H9 (cell line): ENCODE results near the gene SLC7A9. TPM values are rescaled to one million over a fixed set of nuclear protein-coding genes. Genes with fewer than 3 reads are reported as not detected.
"Not testable (repeated sequence)": the region's sequence is repeated elsewhere in the genome, so short reads cannot be mapped to it uniquely, and the experiment has no call there.

Experiments used
- DNase-seq: peaks from one replicate; pipeline ENCODE4 v3.0.0-alpha.2; 2017
- H2AFZ ChIP-seq: one replicate; pipeline ENCODE4 v1.6.1; 2013; ENCODE audit warnings: mild to moderate bottlenecking, low read length, control low read depth, moderate library complexity
- H2AK5ac ChIP-seq: 2 replicates; pipeline ENCODE4 v1.6.1; 2013; ENCODE audit warnings: low read length, control low read depth, mixed read lengths; ENCODE audit not compliant: insufficient read length
- H2BK120ac ChIP-seq: one replicate; pipeline ENCODE4 v1.6.1; 2013; ENCODE audit warnings: low read depth, mild to moderate bottlenecking, low read length, control low read depth, inconsistent platforms; ENCODE audit not compliant: poor library complexity, severe bottlenecking
- H2BK12ac ChIP-seq: 2 replicates; pipeline ENCODE4 v1.6.1; 2013; ENCODE audit warnings: low read length, control low read depth, mixed read lengths, low read depth; ENCODE audit not compliant: insufficient read length
- H2BK15ac ChIP-seq: 2 replicates; pipeline ENCODE4 v1.6.1; 2013; ENCODE audit warnings: low read depth, low read length, control low read depth
- H2BK20ac ChIP-seq: one replicate; pipeline ENCODE4 v1.6.1; 2013; ENCODE audit warnings: low read depth, mild to moderate bottlenecking, low read length, control low read depth, inconsistent platforms; ENCODE audit not compliant: poor library complexity, severe bottlenecking
- H2BK5ac ChIP-seq: 2 replicates; pipeline ENCODE4 v1.6.1; 2013; ENCODE audit warnings: low read length, control low read depth, mixed read lengths; ENCODE audit not compliant: insufficient read length
- H3K14ac ChIP-seq: 2 replicates; pipeline ENCODE4 v1.6.1; 2013; ENCODE audit warnings: low read length, control low read depth; ENCODE audit not compliant: insufficient read depth
- H3K18ac ChIP-seq: 2 replicates; pipeline ENCODE4 v1.6.1; 2013; ENCODE audit warnings: low read depth, mild to moderate bottlenecking, mixed read lengths, low read length, control low read depth; ENCODE audit not compliant: insufficient read length
- H3K23ac ChIP-seq: 2 replicates; pipeline ENCODE4 v1.6.1; 2013; ENCODE audit warnings: low read length, control low read depth, mixed read lengths, low read depth; ENCODE audit not compliant: insufficient read length
- H3K23me2 ChIP-seq: 2 replicates; pipeline ENCODE4 v1.6.1; 2013; ENCODE audit warnings: low read depth, mild to moderate bottlenecking, mixed read lengths, low read length, control low read depth; ENCODE audit not compliant: insufficient read length, poor library complexity, severe bottlenecking
- H3K27ac ChIP-seq: 2 replicates; pipeline ENCODE4 v1.5.1; 2013; ENCODE audit warnings: low read length, control low read depth, mixed read lengths, low read depth; ENCODE audit not compliant: insufficient read length
- H3K27me3 ChIP-seq: 2 replicates; pipeline ENCODE4 v1.6.1; 2013; ENCODE audit warnings: low read length, control low read depth, inconsistent platforms; ENCODE audit not compliant: insufficient read depth
- H3K4ac ChIP-seq: 2 replicates; pipeline ENCODE4 v1.6.1; 2013; ENCODE audit warnings: low read depth, mild to moderate bottlenecking, control low read depth, inconsistent platforms, low read length, moderate library complexity
- H3K4me1 ChIP-seq: 2 replicates; pipeline ENCODE4 v1.6.1; 2013; ENCODE audit warnings: low read length, control low read depth, inconsistent platforms; ENCODE audit not compliant: insufficient read depth
- H3K4me2 ChIP-seq: 2 replicates; pipeline ENCODE4 v1.6.1; 2013; ENCODE audit warnings: low read length, control low read depth, mixed read lengths; ENCODE audit not compliant: insufficient read length, insufficient read depth
- H3K56ac ChIP-seq: 2 replicates; pipeline ENCODE4 v1.6.1; 2013; ENCODE audit warnings: low read depth, mild to moderate bottlenecking, mixed read lengths, low read length, control low read depth; ENCODE audit not compliant: insufficient read length
- H3K79me1 ChIP-seq: 2 replicates; pipeline ENCODE4 v1.6.1; 2013; ENCODE audit warnings: low read depth, mild to moderate bottlenecking, moderate library complexity, low read length, control low read depth, inconsistent platforms; ENCODE audit not compliant: insufficient read depth, poor library complexity, severe bottlenecking
- H3K79me2 ChIP-seq: 2 replicates; pipeline ENCODE4 v1.6.1; 2013; ENCODE audit warnings: low read length, control low read depth, inconsistent platforms; ENCODE audit not compliant: insufficient read depth
- H3K9ac ChIP-seq: 2 replicates; pipeline ENCODE4 v1.6.1; 2013; ENCODE audit warnings: low read length, control low read depth, mixed read lengths; ENCODE audit not compliant: insufficient read length; ENCODE audit errors: extremely low read depth
- H3K9me3 ChIP-seq: one replicate; pipeline ENCODE4 v1.6.1; 2013; ENCODE audit warnings: low read depth, low read length, inconsistent platforms; ENCODE audit not compliant: control insufficient read depth
- H3T11ph ChIP-seq: one replicate; pipeline ENCODE4 v1.6.1; 2013; ENCODE audit warnings: mild to moderate bottlenecking, low read length, control low read depth, inconsistent platforms
- H4K20me1 ChIP-seq: one replicate; pipeline ENCODE4 v1.6.1; 2013; ENCODE audit not compliant: control insufficient read depth, insufficient read length, insufficient read depth
- H4K5ac ChIP-seq: 2 replicates; pipeline ENCODE4 v1.6.1; 2013; ENCODE audit warnings: low read depth, mild to moderate bottlenecking, mixed read lengths, low read length, control low read depth; ENCODE audit not compliant: insufficient read length
- H4K8ac ChIP-seq: replicated peaks from 2 replicates; pipeline ENCODE4 v1.6.1; 2013; ENCODE audit warnings: low read length, control low read depth, mixed read lengths, low read depth; ENCODE audit not compliant: insufficient read length
- H4K91ac ChIP-seq: 2 replicates; pipeline ENCODE4 v1.6.1; 2013; ENCODE audit warnings: low read depth, mild to moderate bottlenecking, moderate library complexity, mixed read lengths, low read length, control low read depth; ENCODE audit not compliant: insufficient read length
- H3K27ac Mint-ChIP-seq, 3 experiments: 2 replicates in 2 of 3; 3 replicates in 1 of 3; pipeline ENCODE4 v1.8.0; 2020 to 2021; ENCODE audit warnings: mixed read lengths in 3 of 3, mild to moderate bottlenecking in 1 of 3, moderate library complexity in 1 of 3
- H3K27me3 Mint-ChIP-seq: 2 replicates; pipeline ENCODE4 v1.8.0; 2021; ENCODE audit warnings: low read depth, mild to moderate bottlenecking, moderate library complexity, mixed read lengths
- H3K36me3 Mint-ChIP-seq, 3 experiments: 2 replicates in 2 of 3; 3 replicates in 1 of 3; pipeline ENCODE4 v1.8.0; 2020 to 2021; ENCODE audit warnings: low read depth in 3 of 3, mixed read lengths in 3 of 3; ENCODE audit not compliant: insufficient read depth in 1 of 3
- H3K4me1 Mint-ChIP-seq, 2 experiments: 2 replicates each; pipeline ENCODE4 v1.8.0; 2020; ENCODE audit warnings: mixed read lengths in 2 of 2
- H3K4me3 Mint-ChIP-seq, 2 experiments: 2 replicates in 1 of 2; 3 replicates in 1 of 2; pipeline ENCODE4 v1.8.0; 2020 to 2021; ENCODE audit warnings: mild to moderate bottlenecking in 2 of 2, mixed read lengths in 2 of 2, moderate library complexity in 1 of 2
- H3K9me3 Mint-ChIP-seq, 2 experiments: 2 replicates in 1 of 2; 3 replicates in 1 of 2; pipeline ENCODE4 v1.8.0; 2020; ENCODE audit warnings: mild to moderate bottlenecking in 2 of 2, mixed read lengths in 2 of 2, moderate library complexity in 1 of 2
- CTCF ChIP-seq: fragments of 200-600 bp; sonication (generic); conservative IDR thresholded peaks from 3 replicates; pipeline ENCODE4 v1.8.0; 2021; ENCODE audit warnings: antibody characterized with exemption, mild to moderate bottlenecking
- WGBS: extraction: QIAGEN DNeasy Blood & Tissue Kit; methylation state at CpG from one replicate; pipeline ENCODE4 v1.1.7; 2013; ENCODE audit warnings: missing lambda C conversion rate, low lambda C conversion rate, mixed read lengths; ENCODE audit not compliant: insufficient read length; ENCODE audit errors: extremely low coverage; 5-methylcytosine and 5-hydroxymethylcytosine counted together
- total RNA-seq: library from RNA; stranded (reverse); gene quantifications from 2 replicates; pipeline ENCODE4 v1.2.1, GENCODE V29; 2021

Gene SLC7A9
- total RNA-seq, 1 experiment from 2014 or later = not detected

- Histone ChIP-seq H4K8ac (no peak overlapping the region), H2BK12ac (no peak overlapping the region), H2BK15ac (no peak overlapping the region), H2BK20ac (no peak overlapping the region), H3K23me2 (no peaks in the 10 kb centered on the region), H3K4me1 (no peaks in the 10 kb centered on the region; the same call in 1 of the 2 replicates), H3K4ac (no peak overlapping the region), H3K79me1 (no peaks in the 10 kb centered on the region), H2BK120ac (no peak overlapping the region), H4K20me1 (no peaks in the 10 kb centered on the region), H3T11ph (no peak overlapping the region), H3K9ac (no peak overlapping the region), H2AFZ (no peak overlapping the region), H3K79me2 (no peaks in the 10 kb centered on the region), H3K23ac (no peak overlapping the region), H4K5ac (no peak overlapping the region), H3K9me3 (no peaks in the 10 kb centered on the region), H2AK5ac (no peak overlapping the region), H3K14ac (no peak overlapping the region), H3K18ac (no peak overlapping the region), H2BK5ac (no peak overlapping the region), H3K27ac (no peak overlapping the region), H3K4me2 (no peak overlapping the region), H3K56ac (no peak overlapping the region), H3K27me3 (no peaks in the 10 kb centered on the region), H4K91ac (no peak overlapping the region)
- Mint-ChIP-seq H3K9me3 (no peaks in the 10 kb centered on the region), H3K27me3 (no peaks in the 10 kb centered on the region), H3K27ac (no peak overlapping the region), H3K4me1 (peaks cover 9 to 17% of the 10 kb centered on the region in 2 experiments), H3K36me3 (no peaks in the 10 kb centered on the region), H3K4me3 (no peak overlapping the region)
- TF ChIP-seq CTCF = no peak
- no peak for DNase-seq
- WGBS = no CpG with 5 or more reads among the region's 10 CpGs
Observed at GRCh38 chr19:32789429-32789828, 80.1 kb downstream of the SLC7A9 start.

- not testable (repeated sequence) for H2BK15ac ChIP-seq, H3K9ac ChIP-seq, H2BK120ac ChIP-seq, H3K14ac ChIP-seq, H2AK5ac ChIP-seq, H3K4me1 ChIP-seq, H3K79me1 ChIP-seq, H3K23me2 ChIP-seq, H2AFZ ChIP-seq, H4K8ac ChIP-seq, H3K27me3 ChIP-seq, H2BK12ac ChIP-seq, H4K20me1 ChIP-seq, H3K79me2 ChIP-seq, H3K36me3 Mint-ChIP-seq, H3K27ac ChIP-seq, H3K9me3 Mint-ChIP-seq, H3K23ac ChIP-seq, H3T11ph ChIP-seq, H3K27me3 Mint-ChIP-seq, H4K5ac ChIP-seq, H3K56ac ChIP-seq, H3K4me3 Mint-ChIP-seq, H2BK20ac ChIP-seq, DNase-seq, H3K4ac ChIP-seq, H4K91ac ChIP-seq, H3K4me2 ChIP-seq, H2BK5ac ChIP-seq, H3K9me3 ChIP-seq
- Mint-ChIP-seq H3K27ac (peak overlapping the region in 1 of 3 experiments; percentile 53; a peak in 1 of 7 replicates), H3K4me1 (peaks cover 9 to 17% of the 10 kb centered on the region in 2 experiments)
- peak overlapping the region; percentile 56 for H3K18ac ChIP-seq
- WGBS = no CpG with 5 or more reads among the region's 5 CpGs
Observed at GRCh38 chr19:32787895-32788294, 81.7 kb downstream of the SLC7A9 start.
